SH-SY5Y (cell line): ENCODE results near the gene RNF11.

ENCODE experiments used
- GATA2 ChIP-seq: IDR thresholded peaks from 2 replicates; pipeline ENCODE4 v1.6.1; 2011; ENCODE audit warnings: mild to moderate bottlenecking, low read depth, low read length
- GATA3 ChIP-seq: IDR thresholded peaks from 2 replicates; pipeline ENCODE4 v1.6.1; 2011; ENCODE audit warnings: low read depth, mild to moderate bottlenecking, low read length, moderate library complexity

GRCh38 chr1:51317798-51318197, 81.7 kb downstream of the RNF11 start:
- TF ChIP-seq GATA3 = no peak
- TF ChIP-seq GATA2 = no peak
